Measurements from ENCODE around the gene DENND1A.

DNA sequence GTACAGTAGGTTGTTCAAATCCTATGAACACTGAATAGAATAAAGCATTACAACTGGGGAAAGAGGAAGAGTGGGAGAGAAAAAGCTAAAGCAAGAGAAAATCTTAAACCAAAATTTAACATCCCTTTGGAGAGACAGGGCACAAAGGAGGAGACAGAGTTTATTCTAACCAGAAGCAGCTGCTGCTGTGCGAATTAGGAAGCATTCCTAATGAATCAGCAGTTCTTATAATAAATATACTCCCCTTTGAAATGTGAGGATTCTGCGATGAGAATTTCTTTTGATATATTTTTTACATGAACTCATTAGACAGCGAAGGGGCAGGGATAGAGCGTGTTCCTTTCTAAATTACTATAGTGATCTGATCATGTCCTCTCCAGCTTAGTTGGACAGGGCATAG lies 233.4 kb downstream of the DENND1A start:
- TF ChIP-seq ZNF274 (IDR thresholded peaks at IDR 0.05; ENCODE audit: low read depth, low read length) (no peak), SUZ12 (IDR thresholded peaks at IDR 0.05; ENCODE audit: extremely low read depth, insufficient read depth, insufficient read length) (no peak), YY1 (IDR thresholded peaks at IDR 0.05; ENCODE audit: insufficient read depth, insufficient read length) (no peak)

Data from NT2/D1 (cell line).